Measurements from ENCODE around the gene LMCD1.

Gene LMCD1

DNA sequence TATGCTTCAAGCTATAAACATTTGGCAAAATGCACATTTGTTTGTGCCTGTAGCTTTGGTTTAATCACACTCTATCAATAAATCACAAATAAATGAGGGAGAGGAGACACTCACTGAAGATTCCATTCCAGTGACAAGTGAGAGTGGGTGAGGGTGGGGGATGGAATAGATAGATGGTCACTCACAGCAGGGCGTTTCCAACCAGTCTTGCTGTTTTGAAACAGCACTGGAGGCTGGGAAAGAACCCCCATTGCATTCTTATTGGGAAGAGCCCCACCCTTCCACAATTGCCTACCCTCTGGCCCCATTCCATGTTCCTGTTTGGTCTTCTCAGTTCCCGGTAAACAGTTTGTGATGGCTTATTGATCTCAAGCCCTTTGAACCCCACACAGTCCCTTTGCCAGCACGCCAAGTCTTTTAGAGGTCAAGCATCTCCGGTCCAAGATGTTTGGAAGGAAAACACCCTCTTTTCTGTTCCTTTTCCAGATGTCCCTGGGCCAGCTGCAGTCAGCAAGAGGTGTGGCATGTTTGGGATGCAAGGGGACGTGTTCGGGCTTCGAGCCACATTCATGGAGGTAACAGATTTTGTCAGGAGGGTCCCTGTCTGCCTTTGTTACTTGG is 30.7 kb downstream of the LMCD1 start:
- TF ChIP-seq, protein P1, sequence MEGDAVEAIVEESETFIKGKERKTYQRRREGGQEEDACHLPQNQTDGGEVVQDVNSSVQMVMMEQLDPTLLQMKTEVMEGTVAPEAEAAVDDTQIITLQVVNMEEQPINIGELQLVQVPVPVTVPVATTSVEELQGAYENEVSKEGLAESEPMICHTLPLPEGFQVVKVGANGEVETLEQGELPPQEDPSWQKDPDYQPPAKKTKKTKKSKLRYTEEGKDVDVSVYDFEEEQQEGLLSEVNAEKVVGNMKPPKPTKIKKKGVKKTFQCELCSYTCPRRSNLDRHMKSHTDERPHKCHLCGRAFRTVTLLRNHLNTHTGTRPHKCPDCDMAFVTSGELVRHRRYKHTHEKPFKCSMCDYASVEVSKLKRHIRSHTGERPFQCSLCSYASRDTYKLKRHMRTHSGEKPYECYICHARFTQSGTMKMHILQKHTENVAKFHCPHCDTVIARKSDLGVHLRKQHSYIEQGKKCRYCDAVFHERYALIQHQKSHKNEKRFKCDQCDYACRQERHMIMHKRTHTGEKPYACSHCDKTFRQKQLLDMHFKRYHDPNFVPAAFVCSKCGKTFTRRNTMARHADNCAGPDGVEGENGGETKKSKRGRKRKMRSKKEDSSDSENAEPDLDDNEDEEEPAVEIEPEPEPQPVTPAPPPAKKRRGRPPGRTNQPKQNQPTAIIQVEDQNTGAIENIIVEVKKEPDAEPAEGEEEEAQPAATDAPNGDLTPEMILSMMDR (IDR thresholded peaks at IDR 0.05; ENCODE audit: low read length): no peak
- TF ChIP-seq EZH2 (IDR thresholded peaks at IDR 0.05; ENCODE audit: borderline replicate concordance, low read length): no peak
- Histone ChIP-seq H3K4me2 (ENCODE audit: low read length) (no peak overlapping the region), H3F3A (ENCODE audit: insufficient read depth, low read length) (no peaks in the 10 kb centered on the region), H3K27me3 (ENCODE audit: insufficient read depth, low read length) (0 out of 2 replicates have a peak, but pooled peaks cover 4% of the 10 kb centered on the region), H3K79me2 (ENCODE audit: insufficient read depth, low read length) (no peaks in the 10 kb centered on the region), H3K4me3 (ENCODE audit: low read depth, low read length, poor library complexity, severe bottlenecking) (no peak overlapping the region), H2AFZ (ENCODE audit: low read length) (no peak overlapping the region), H3K36me3 (ENCODE audit: insufficient read depth, low read length) (no peaks in the 10 kb centered on the region), H4K20me1 (ENCODE audit: insufficient read depth, low read length) (no peaks in the 10 kb centered on the region), H3K4me1 (ENCODE audit: insufficient read depth, low read length, severe bottlenecking) (no peaks in the 10 kb centered on the region), H3K9me2 (ENCODE audit: low read depth, low read length) (no peaks in the 10 kb centered on the region), H3K27ac (ENCODE audit: low read depth, low read length, poor library complexity, severe bottlenecking) (no peak overlapping the region), H3K9ac (ENCODE audit: low read length) (no peak overlapping the region), H3K9me3 (ENCODE audit: low read length) (no peaks in the 10 kb centered on the region)

DNA sequence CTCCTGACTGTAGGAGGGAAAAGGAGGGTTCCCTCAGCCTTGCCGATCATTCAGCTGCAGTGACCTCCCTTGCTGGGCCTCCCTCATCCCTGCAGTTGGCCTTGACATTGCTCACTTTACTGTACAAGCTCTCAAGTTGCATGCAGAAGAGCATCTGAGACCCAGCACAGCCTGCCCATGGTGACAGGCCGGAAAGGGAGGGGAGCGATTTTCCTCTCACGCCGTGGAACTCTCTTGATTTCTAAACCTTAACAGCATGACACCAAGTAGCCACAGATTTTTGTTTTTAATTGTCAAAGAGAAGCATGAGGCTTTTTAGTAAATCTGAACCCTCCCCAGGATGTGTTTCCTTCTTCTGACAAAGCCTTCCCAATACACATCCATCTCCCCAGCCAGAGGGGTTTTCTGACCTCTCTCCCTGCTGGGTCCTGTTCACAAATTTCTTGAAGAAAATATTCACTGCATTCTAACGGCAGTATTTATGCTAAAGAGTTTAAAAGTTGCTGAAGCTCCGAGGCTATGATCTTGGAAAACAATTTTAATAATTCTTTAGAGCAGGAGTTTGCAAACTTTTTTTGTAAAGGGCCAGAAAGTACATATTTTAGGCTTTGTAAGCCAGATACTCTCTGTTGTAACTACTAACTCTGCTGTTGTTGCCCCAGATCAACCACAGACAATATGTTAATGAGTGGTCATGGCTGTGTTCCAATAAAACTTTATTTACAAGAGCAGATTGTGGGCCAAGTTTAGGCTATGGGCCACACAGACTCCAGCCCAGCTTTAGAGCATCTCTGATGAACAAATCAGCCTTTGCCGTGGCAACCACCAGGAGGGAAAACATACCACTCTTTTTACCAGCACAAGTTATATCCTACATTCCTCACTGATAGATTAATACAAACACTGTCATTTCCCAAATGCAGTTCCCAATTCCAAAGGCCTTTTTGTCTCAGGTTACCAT is 34.8 kb downstream of the LMCD1 start:
- no peak for TF ChIP-seq EZH2 (IDR thresholded peaks at IDR 0.05; ENCODE audit: borderline replicate concordance, low read length)
- TF ChIP-seq, protein P1 (IDR thresholded peaks at IDR 0.05; ENCODE audit: low read length): no peak
- H4K20me1 ChIP-seq (ENCODE audit: insufficient read depth, low read length): no peaks in the 10 kb centered on the region
- no peak overlapping the region for H3K27ac ChIP-seq (ENCODE audit: low read depth, low read length, poor library complexity, severe bottlenecking)

DNA sequence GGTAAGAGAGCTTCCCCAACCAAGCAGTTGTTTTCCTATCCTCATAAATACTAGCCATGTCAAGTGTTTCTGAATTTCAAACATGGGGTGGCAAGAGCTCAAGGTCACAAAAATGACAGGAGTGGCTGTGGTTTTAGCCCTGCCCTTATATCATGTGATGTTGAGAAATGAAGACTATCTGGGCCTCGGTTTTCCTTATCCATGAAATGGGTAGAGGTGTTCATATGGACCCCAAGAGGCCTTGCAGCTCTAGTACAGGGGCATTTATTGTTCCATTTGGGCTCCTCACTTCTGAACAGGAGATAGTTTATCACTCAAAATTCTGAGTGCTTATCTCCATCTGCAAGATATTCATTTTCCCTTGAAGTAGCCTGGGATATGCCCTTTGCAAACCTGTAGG is 35.8 kb downstream of the LMCD1 start:
- no peaks in the 10 kb centered on the region for H3K79me2 ChIP-seq (ENCODE audit: insufficient read depth, low read length)
- no peak overlapping the region for H2AFZ ChIP-seq (ENCODE audit: low read length)
- H3K36me3 ChIP-seq (ENCODE audit: insufficient read depth, low read length): no peaks in the 10 kb centered on the region
- H3K9me3 ChIP-seq (ENCODE audit: low read length): no peaks in the 10 kb centered on the region
- H3K4me1 ChIP-seq (ENCODE audit: insufficient read depth, low read length, severe bottlenecking): no peaks in the 10 kb centered on the region
- H3K9me2 ChIP-seq (ENCODE audit: low read depth, low read length): no peaks in the 10 kb centered on the region
- H3K9ac ChIP-seq (ENCODE audit: low read length): no peak overlapping the region
- no peaks in the 10 kb centered on the region for H4K20me1 ChIP-seq (ENCODE audit: insufficient read depth, low read length)
- no peaks in the 10 kb centered on the region for H3K27me3 ChIP-seq (ENCODE audit: insufficient read depth, low read length)
- H3K27ac ChIP-seq (ENCODE audit: low read depth, low read length, poor library complexity, severe bottlenecking): no peak overlapping the region
- TF ChIP-seq, protein P1 (IDR thresholded peaks at IDR 0.05; ENCODE audit: low read length): no peak
- no peak for TF ChIP-seq EZH2 (IDR thresholded peaks at IDR 0.05; ENCODE audit: borderline replicate concordance, low read length)
- no peak overlapping the region for H3K4me3 ChIP-seq (ENCODE audit: low read depth, low read length, poor library complexity, severe bottlenecking)
- no peak overlapping the region for H3K4me2 ChIP-seq (ENCODE audit: low read length)
- H3F3A ChIP-seq (ENCODE audit: insufficient read depth, low read length): no peaks in the 10 kb centered on the region

More for the DNA sequence above, 34.8 kb downstream of the LMCD1 start:
- H3K27me3 ChIP-seq (ENCODE audit: insufficient read depth, low read length): no peaks in the 10 kb centered on the region
- no peak overlapping the region for H3K4me2 ChIP-seq (ENCODE audit: low read length)
- H3F3A ChIP-seq (ENCODE audit: insufficient read depth, low read length): no peaks in the 10 kb centered on the region
- no peaks in the 10 kb centered on the region for H3K9me3 ChIP-seq (ENCODE audit: low read length)
- no peaks in the 10 kb centered on the region for H3K79me2 ChIP-seq (ENCODE audit: insufficient read depth, low read length)
- no peaks in the 10 kb centered on the region for H3K9me2 ChIP-seq (ENCODE audit: low read depth, low read length)
- no peaks in the 10 kb centered on the region for H3K36me3 ChIP-seq (ENCODE audit: insufficient read depth, low read length)
- no peaks in the 10 kb centered on the region for H3K4me1 ChIP-seq (ENCODE audit: insufficient read depth, low read length, severe bottlenecking)
- no peak overlapping the region for H3K9ac ChIP-seq (ENCODE audit: low read length)
- H2AFZ ChIP-seq (ENCODE audit: low read length): no peak overlapping the region
- no peak overlapping the region for H3K4me3 ChIP-seq (ENCODE audit: low read depth, low read length, poor library complexity, severe bottlenecking)
